ENCODE measurements around the gene RNF215.
"Not testable (repeated sequence)": the region's sequence is repeated elsewhere in the genome, so short reads cannot be mapped to it uniquely, and the experiment has no call there.

The RNF215 gene

DNA sequence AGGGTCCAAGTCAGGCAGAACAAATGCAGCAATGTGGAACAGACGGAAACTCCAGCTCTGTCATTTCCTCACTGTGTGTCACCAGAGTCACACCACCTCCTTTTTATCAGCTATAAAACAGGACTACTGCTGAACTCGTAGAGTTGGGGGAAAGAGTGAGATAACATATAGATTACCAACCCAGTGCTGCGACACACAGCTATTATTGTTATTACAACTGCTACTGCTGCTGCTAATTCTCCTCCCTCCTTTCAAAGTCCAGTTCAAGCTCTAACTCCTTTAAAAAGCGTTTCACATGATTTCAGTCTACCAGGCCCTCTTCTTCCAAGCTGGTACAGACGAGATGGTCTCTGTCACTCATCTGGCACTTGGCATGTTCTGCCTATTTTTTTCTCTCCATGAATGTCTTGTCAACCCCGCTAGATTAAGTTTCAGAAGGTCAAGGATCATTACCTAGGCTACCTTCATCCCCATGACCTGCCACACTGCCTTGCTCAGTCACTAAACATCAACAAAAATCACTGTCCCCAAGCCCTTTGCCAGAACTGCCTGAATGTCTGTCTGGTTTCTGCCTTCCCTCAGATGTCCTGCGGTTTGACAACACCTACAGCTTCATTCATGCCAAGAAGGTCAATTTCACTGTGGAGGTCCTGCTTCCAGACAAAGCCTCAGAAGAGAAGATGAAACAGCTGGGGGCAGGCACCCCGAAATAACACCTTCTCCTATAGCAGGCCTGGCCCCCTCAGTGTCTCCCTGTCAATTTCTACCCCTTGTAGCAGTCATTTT lies 34.7 kb upstream of the RNF215 start:
- FAIRE-seq = no peak
- DNase-seq (ENCODE audit: insufficient read length, low spot score) = no peak

GRCh38 chr22:30420347-30421125 lies 33.3 kb upstream of the RNF215 start:
- no peak for FAIRE-seq

GRCh38 chr22:30416837-30417236 lies 29.6 kb upstream of the RNF215 start:
- FAIRE-seq = no peak
- no peak for DNase-seq (ENCODE audit: insufficient read length, low spot score)

More at GRCh38 chr22:30420347-30421125, 33.3 kb upstream of the RNF215 start:
- no peak for DNase-seq (ENCODE audit: insufficient read length, low spot score)

DNA sequence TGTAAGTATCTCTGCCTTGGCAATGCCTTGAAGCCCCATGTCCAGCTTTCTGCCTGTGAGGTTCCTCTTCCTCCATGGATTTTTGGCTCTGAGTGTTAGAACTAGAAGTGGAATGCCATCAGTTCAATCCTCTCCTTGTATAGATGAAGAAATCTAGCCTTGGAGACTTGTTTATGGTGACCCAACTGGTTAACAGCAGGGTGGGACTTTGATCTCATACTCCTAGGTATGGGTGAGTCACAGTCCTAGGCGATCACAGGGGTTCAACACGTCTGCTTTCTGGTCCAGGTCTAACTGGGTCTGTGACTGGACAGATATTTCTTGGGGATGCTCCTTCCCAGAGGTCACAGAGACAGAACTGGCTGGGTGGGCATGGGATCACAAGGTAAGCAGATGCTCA lies 29.2 kb upstream of the RNF215 start:
- DNase-seq (ENCODE audit: insufficient read length, low spot score) = no peak

GRCh38 chr22:30414525-30415047 lies 27.4 kb upstream of the RNF215 start:
- FAIRE-seq (no peak), DNase-seq (ENCODE audit: insufficient read length, low spot score) (no peak)

More for the DNA sequence above, 29.2 kb upstream of the RNF215 start:
- no peak for FAIRE-seq

GRCh38 chr22:30413745-30414524 lies 26.7 kb upstream of the RNF215 start:
- no peak for FAIRE-seq

DNA sequence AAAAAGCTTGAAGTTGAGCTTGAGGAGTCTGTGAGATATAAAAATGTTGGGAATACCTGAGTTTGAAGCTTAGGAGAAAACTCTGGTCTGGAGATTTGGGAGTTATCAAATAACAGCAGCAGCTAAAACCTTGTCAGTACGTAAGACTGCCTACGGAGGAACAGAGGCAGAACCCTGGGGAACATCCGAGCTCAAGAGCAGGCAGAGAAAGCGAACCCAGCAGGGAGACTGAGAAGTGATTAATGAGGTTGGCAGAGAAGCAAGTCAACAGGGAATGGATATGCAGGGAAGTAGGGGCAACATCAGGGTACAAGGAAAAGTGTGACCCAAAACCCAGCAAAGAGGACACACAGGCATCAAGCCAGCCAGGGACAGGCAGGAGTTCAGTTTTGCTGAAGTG lies 25.8 kb upstream of the RNF215 start:
- FAIRE-seq (no peak), DNase-seq (ENCODE audit: insufficient read length, low spot score) (no peak)

More at GRCh38 chr22:30413745-30414524, 26.7 kb upstream of the RNF215 start:
- DNase-seq (ENCODE audit: insufficient read length, low spot score) = no peak

DNA sequence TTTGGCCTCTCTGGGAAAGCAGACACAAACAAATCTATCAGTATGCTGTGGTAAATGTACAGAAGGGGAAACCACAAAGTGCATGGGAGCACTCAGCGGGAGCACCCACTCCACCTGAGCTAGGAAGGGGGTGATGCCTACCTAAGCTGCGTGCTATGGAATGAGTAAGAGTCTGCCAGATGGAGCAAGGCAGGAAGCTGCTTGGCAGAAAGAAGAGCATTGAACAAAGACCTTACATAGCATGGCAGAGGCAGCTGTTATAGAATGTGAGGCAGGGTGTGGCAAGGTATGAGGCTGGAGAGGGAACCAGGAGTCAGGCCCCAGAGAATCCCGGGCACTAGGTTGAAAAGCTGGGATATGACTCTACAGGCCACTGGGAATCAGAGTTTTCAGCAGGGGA lies 24.6 kb upstream of the RNF215 start:
- DNase-seq (ENCODE audit: insufficient read length, low spot score) (no peak), FAIRE-seq (no peak)

DNA sequence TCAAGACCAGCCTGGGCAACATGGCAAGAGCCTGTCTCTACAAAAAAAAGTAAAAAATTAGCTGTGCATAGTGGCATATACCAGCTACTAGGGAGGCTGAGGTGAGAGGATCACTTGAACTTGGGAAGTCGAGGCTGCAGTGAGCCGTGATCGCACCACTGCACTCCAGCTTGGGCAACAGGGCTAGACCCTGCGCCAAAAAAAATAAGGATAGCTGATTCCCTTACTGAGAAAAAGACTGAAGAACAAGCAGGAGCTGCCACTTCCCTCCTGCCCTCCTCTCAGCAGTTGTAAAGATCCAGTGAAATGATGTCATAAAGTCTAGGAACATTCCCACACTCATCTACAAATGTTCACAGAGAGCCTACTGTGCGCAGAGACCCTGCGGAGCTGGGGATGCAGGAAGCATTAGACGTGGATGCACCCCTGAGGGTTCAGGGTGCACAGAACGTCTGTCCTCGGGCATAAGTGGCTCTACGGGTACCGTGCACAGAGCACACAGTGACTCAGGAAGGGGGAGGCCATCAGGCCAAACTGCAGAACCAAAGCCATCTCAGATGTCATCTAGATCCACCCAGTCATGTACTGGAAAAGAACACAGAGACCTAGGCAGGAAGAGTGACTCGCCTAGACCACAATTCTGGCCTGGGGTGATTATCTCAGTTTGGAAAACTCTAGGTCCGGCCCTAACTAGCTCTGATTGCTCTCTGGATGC lies 21.3 kb upstream of the RNF215 start:
- FAIRE-seq (no peak), DNase-seq (ENCODE audit: insufficient read length, low spot score) (no peak)

- DNase-seq (ENCODE audit: insufficient read length, low spot score) (no peak), FAIRE-seq (no peak)
Measured at GRCh38 chr22:30406400-30406799, 19.2 kb upstream of the RNF215 start.

DNA sequence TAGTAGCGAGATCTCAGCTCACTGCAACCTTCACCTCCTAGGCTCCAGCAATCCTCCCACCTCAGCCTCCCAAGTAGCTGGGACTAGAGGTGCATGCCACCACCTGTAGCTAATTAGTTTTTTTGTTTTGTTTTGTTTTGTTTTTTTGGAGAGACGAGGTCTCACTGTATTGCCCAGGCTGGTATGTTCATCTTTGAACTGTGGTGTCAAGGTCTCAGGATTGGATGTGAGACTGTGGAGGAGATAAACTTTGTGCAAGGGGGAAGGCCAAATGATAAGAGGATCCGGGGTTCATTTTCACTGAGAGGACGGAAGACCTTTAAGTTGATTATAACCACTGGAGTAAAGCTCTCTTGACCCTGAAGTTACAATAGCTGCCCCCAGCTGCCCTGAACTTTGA lies 18.5 kb upstream of the RNF215 start:
- DNase-seq (ENCODE audit: insufficient read length, low spot score) (no peak), FAIRE-seq (no peak)

DNA sequence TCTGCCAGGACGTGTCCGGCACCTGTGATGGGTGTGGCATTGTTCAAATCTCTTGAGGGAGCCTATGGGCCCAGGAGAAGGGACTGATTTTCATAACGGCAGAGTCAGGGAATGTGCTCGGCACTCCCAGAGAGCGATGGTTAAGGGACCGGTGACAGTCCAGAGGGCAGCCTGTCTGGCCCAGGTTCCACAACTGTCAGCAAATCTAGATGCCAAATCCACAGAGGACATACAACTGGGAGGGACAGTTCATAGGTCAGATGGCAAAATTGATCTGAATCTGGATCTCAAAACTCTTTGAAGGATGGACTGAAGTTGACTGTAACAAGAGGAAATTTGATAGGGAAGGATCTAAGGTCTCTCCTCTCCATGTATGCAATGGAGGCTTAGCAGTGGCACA lies 17.1 kb upstream of the RNF215 start:
- no peak for FAIRE-seq
- DNase-seq (ENCODE audit: insufficient read length, low spot score) = no peak

- DNase-seq (ENCODE audit: insufficient read length, low spot score); FAIRE-seq: not testable (repeated sequence)
Measured at GRCh38 chr22:30402766-30403104, 15.5 kb upstream of the RNF215 start.

DNA sequence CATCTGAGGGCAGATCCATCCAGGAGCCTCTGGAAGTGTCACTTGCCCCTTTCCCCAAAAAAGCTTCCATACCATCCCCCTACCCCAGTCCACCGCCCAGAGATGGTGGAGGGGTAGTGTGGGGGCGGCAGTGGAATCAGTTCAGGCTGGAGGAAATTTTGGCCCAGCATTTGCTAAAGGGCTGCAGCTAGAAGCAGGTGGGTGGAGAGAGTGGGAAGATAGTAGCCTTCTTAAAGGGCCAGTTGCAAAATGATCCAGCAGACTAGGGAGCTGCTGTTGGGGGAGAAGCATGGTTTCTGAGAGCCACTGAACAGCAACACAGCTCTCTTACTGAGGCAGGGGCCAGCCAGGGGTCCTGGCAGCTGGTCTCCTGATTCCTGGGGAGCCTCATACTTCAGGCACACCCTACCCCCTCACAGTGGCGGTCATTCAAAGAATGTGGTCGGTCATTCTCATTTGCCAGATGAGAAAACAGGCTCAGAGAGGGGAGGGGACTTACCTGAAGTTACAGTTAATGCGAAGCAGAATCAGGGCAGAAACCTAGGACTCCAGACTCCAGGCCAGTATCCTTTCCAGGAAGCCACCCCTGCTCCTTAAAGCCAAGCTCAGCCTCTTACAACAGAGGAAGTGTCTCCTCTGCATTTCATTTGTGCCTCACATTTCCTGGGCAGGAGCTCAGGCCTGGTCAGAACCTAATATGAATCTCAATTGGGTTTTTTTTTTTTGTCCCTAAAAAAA lies 15.0 kb upstream of the RNF215 start:
- DNase-seq (ENCODE audit: insufficient read length, low spot score) = no peak
- FAIRE-seq = no peak

GRCh38 chr22:30401024-30401423 lies 13.8 kb upstream of the RNF215 start:
- FAIRE-seq; DNase-seq (ENCODE audit: insufficient read length, low spot score): not testable (repeated sequence)

DNA sequence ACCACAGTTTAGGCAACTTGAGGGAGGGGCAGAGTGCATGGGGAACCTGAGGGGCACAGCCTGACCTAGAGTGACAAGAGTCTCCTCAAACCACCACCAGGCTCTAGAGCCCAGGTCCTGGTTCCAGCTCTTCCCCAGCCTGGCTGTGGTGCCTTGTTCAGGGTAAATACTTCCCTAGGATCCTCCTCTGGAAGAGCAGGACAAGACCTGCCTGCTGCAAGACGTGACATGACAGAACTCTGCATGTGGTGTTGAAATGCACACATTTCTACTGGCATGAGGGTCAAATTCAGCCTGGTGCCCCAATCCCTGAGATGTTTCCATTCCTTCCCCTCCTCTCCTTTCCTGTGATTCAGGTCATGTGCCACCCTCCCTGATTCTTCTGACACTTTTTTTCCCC lies 12.9 kb upstream of the RNF215 start:
- no peak for DNase-seq (ENCODE audit: insufficient read length, low spot score)

GRCh38 chr22:30399718-30400117 lies 12.5 kb upstream of the RNF215 start:
- no peak for FAIRE-seq
- DNase-seq (ENCODE audit: insufficient read length, low spot score) = no peak

More for the DNA sequence above, 12.9 kb upstream of the RNF215 start:
- no peak for FAIRE-seq

- DNase-seq (ENCODE audit: insufficient read length, low spot score) (no peak), FAIRE-seq (no peak)
Measured at GRCh38 chr22:30398685-30399680, 11.8 kb upstream of the RNF215 start.
